H1 (cell line): Measurements from ENCODE around the gene SNX33. TPM values are rescaled to one million over a fixed set of nuclear protein-coding genes. Genes with fewer than 3 reads are reported as not detected.
"Not testable (repeated sequence)": the region's sequence is repeated elsewhere in the genome, so short reads cannot be mapped to it uniquely, and the experiment has no call there.

ENCODE experiments used
- CTCF ChIA-PET: fragments of 300-600 bp; sonication (Branson Sonifier 250); formaldehyde crosslinking; loops from one replicate; lab custom pipeline; 2021; ENCODE audit not compliant: partially characterized antibody; lab: Charles Lee
- POLR2A ChIA-PET: fragments of 300-600 bp; sonication (Branson Sonifier 250); formaldehyde crosslinking; loops from one replicate; lab custom pipeline; 2021; ENCODE audit warnings: inconsistent platforms; ENCODE audit not compliant: partially characterized antibody; lab: Charles Lee
- DNase-seq, 2 experiments: peaks; one replicate each; pipeline versions ENCODE4 v3.0.0 to v3.0.0-alpha.2; 2010 to 2022; ENCODE audit warnings: low spot score in 2 of 2, low read depth in 1 of 2, mixed read lengths in 1 of 2
- FAIRE-seq: peaks from 2 replicates; lab custom pipeline; 2011; peaks lifted over from hg19 to GRCh38; lab: Jason Lieb, UNC
- H2AFZ ChIP-seq: 2 replicates; pipeline ENCODE4 v1.8.1; 2012; ENCODE audit warnings: low read length, inconsistent platforms
- H2AK5ac ChIP-seq: 2 replicates; pipeline ENCODE4 v1.6.1; 2013; ENCODE audit warnings: low read depth, low read length
- H2BK120ac ChIP-seq: replicated peaks from 2 replicates; pipeline ENCODE3; 2013; ENCODE audit warnings: low read depth, low read length, inconsistent platforms
- H2BK12ac ChIP-seq: 2 replicates; pipeline ENCODE4 v1.6.1; 2013; ENCODE audit warnings: low read depth, low read length
- H2BK15ac ChIP-seq: 2 replicates; pipeline ENCODE4 v1.6.1; 2013; ENCODE audit warnings: low read length
- H2BK20ac ChIP-seq: 2 replicates; pipeline ENCODE4 v1.6.1; 2013; ENCODE audit warnings: low read length
- H2BK5ac ChIP-seq: 2 replicates; pipeline ENCODE4 v1.6.1; 2013; ENCODE audit warnings: low read depth, low read length
- H3K14ac ChIP-seq: 2 replicates; pipeline ENCODE4 v1.6.1; 2013; ENCODE audit warnings: inconsistent platforms; ENCODE audit not compliant: insufficient read length
- H3K18ac ChIP-seq: 2 replicates; pipeline ENCODE4 v1.6.1; 2013; ENCODE audit warnings: low read length; ENCODE audit errors: extremely low read depth
- H3K23ac ChIP-seq: 2 replicates; pipeline ENCODE4 v1.6.1; 2013; ENCODE audit warnings: inconsistent platforms; ENCODE audit not compliant: insufficient read length
- H3K23me2 ChIP-seq: 2 replicates; pipeline ENCODE4 v1.6.1; 2013; ENCODE audit warnings: low read depth, low read length
- H3K27ac ChIP-seq: 2 replicates; pipeline ENCODE4 v1.6.1; 2011; ENCODE audit warnings: low read depth, low read length, inconsistent platforms
- H3K27me3 ChIP-seq, 4 experiments: replicated peaks in 1 of 4; 1 replicate in 1 of 4; 2 replicates in 3 of 4; pipeline versions ENCODE4 v1.6.1 to v1.8.1; 2011 to 2013; ENCODE audit warnings: low read length in 3 of 4, mild to moderate bottlenecking in 3 of 4, inconsistent platforms in 2 of 4, mixed read lengths in 2 of 4, moderate library complexity in 1 of 4; ENCODE audit not compliant: control insufficient read depth in 3 of 4, insufficient read depth in 3 of 4; ENCODE audit errors: extremely low read depth in 1 of 4
- H3K36me3 ChIP-seq, 4 experiments: 2 replicates each; pipeline versions ENCODE4 v1.6.1 to v1.8.1; 2011 to 2013; ENCODE audit warnings: mild to moderate bottlenecking in 4 of 4, low read length in 3 of 4, moderate library complexity in 2 of 4, control low read depth in 1 of 4, inconsistent platforms in 1 of 4; ENCODE audit not compliant: insufficient read depth in 4 of 4, control insufficient read depth in 2 of 4
- H3K4ac ChIP-seq: replicated peaks from 2 replicates; pipeline ENCODE3; 2013; ENCODE audit warnings: low read length, low read depth, mixed read lengths, inconsistent platforms; ENCODE audit not compliant: insufficient read length
- H3K4me1 ChIP-seq, 4 experiments: replicated peaks in 1 of 4; 1 replicate in 1 of 4; 2 replicates in 3 of 4; pipeline versions ENCODE4 v1.6.1 to v1.8.1; 2011 to 2013; ENCODE audit warnings: low read length in 3 of 4, inconsistent platforms in 2 of 4, mixed read lengths in 1 of 4; ENCODE audit not compliant: insufficient read depth in 4 of 4, control insufficient read depth in 3 of 4
- H3K4me2 ChIP-seq, 2 experiments: 2 replicates each; pipeline versions ENCODE4 v1.6.1 to v1.8.1; 2011 to 2013; ENCODE audit warnings: low read depth in 2 of 2, low read length in 2 of 2, control low read depth in 1 of 2, inconsistent platforms in 1 of 2, mild to moderate bottlenecking in 1 of 2; ENCODE audit not compliant: insufficient read depth in 1 of 2
- H3K4me3 ChIP-seq, 4 experiments: fragments of 200-600, 300-600 bp in 1 of 4; sonication (generic), shearing (Covaris generic), sonication (Bioruptor Twin) in 1 of 4; 2 replicates each; pipeline versions ENCODE4 v1.5.1 to v1.8.1; 2011 to 2016; ENCODE audit warnings: low read length in 4 of 4, low read depth in 3 of 4, control low read depth in 2 of 4, inconsistent platforms in 2 of 4, mild to moderate bottlenecking in 2 of 4, mixed read lengths in 1 of 4, moderate library complexity in 1 of 4; ENCODE audit not compliant: insufficient read depth in 2 of 4; ENCODE audit errors: extremely low read depth in 1 of 4
- H3K56ac ChIP-seq: replicated peaks from 2 replicates; pipeline ENCODE3; 2013; ENCODE audit warnings: low read depth, mild to moderate bottlenecking, mixed read lengths, low read length, inconsistent platforms; ENCODE audit not compliant: insufficient read length
- H3K79me1 ChIP-seq: 2 replicates; pipeline ENCODE4 v1.6.1; 2013; ENCODE audit warnings: low read depth, low read length, control low read depth
- H3K79me2 ChIP-seq, 2 experiments: 2 replicates each; pipeline versions ENCODE4 v1.6.1 to v1.8.1; 2012 to 2013; ENCODE audit warnings: low read length in 2 of 2, mild to moderate bottlenecking in 2 of 2, inconsistent platforms in 1 of 2; ENCODE audit not compliant: insufficient read depth in 2 of 2, control insufficient read depth in 1 of 2
- H3K9ac ChIP-seq, 4 experiments: replicated peaks in 1 of 4; 1 replicate in 1 of 4; 2 replicates in 3 of 4; pipeline versions ENCODE4 v1.6.1 to v1.8.1; 2011 to 2013; ENCODE audit warnings: low read depth in 3 of 4, low read length in 3 of 4, control low read depth in 2 of 4, mild to moderate bottlenecking in 2 of 4, moderate library complexity in 2 of 4, inconsistent platforms in 1 of 4; ENCODE audit errors: extremely low read depth in 1 of 4
- H3K9me3 ChIP-seq, 2 experiments: 2 replicates each; pipeline versions ENCODE4 v1.6.1 to v1.8.1; 2012 to 2013; ENCODE audit warnings: mild to moderate bottlenecking in 2 of 2, moderate library complexity in 2 of 2, control low read depth in 1 of 2, inconsistent platforms in 1 of 2, low read depth in 1 of 2, low read length in 1 of 2, mixed read lengths in 1 of 2; ENCODE audit not compliant: insufficient read depth in 2 of 2
- H4K20me1 ChIP-seq, 2 experiments: replicated peaks in 1 of 2; 2 replicates each; pipeline versions ENCODE3 to v1.8.1; 2011 to 2013; ENCODE audit warnings: inconsistent platforms in 2 of 2, low read length in 2 of 2, mild to moderate bottlenecking in 1 of 2; ENCODE audit not compliant: insufficient read depth in 2 of 2, control insufficient read depth in 1 of 2
- H4K5ac ChIP-seq: 2 replicates; pipeline ENCODE4 v1.6.1; 2013; ENCODE audit warnings: low read length, low read depth, mixed read lengths, inconsistent platforms; ENCODE audit not compliant: insufficient read length
- H4K8ac ChIP-seq: 2 replicates; pipeline ENCODE4 v1.8.0; 2013; ENCODE audit warnings: mild to moderate bottlenecking, moderate library complexity, low read length, inconsistent platforms; ENCODE audit not compliant: insufficient read depth; ENCODE audit errors: extremely low read depth
- H4K91ac ChIP-seq: replicated peaks from 2 replicates; pipeline ENCODE3; 2013; ENCODE audit warnings: low read length, mixed read lengths, inconsistent platforms; ENCODE audit not compliant: insufficient read length
- WGBS, 2 experiments: shearing (Covaris generic) in 1 of 2; methylation state at CpG; one replicate each; pipeline versions ENCODE4 v1.1.6 to v1.1.7; 2013 to 2015; ENCODE audit warnings: low lambda C conversion rate in 2 of 2, mixed read lengths in 2 of 2, inconsistent platforms in 1 of 2, low coverage in 1 of 2, missing lambda C conversion rate in 1 of 2; ENCODE audit not compliant: insufficient replicate concordance in 2 of 2, insufficient coverage in 1 of 2, insufficient read length in 1 of 2; ENCODE audit errors: extremely low coverage in 1 of 2, missing lambda C conversion rate in 1 of 2; 5-methylcytosine and 5-hydroxymethylcytosine counted together
- polyA plus RNA-seq, 7 experiments: library from polyadenylated mRNA; depleted of rRNA in 3 of 7; stranded (reverse) in 5 of 7; unstranded in 2 of 7; fragments of >200 nt in 5 of 7; fragments of 200-250 nt in 2 of 7; gene quantifications; 1 replicate in 5 of 7; 2 replicates in 1 of 7; 4 replicates in 1 of 7; pipeline versions ENCODE4 v1.2.1 to v1.2.3, GENCODE V29; 2011 to 2013; ENCODE audit warnings: missing spikeins in 2 of 7, mixed read lengths in 2 of 7
- total RNA-seq: library from RNA; stranded (reverse); fragmentation: NEBNext Ultra II Directional; extraction: Animal tissue kit (Norgen Biotek cat#: 25700); gene quantifications from 2 replicates; pipeline ENCODE4 v1.2.1, GENCODE V29; 2021

Gene SNX33
- total and polyA plus RNA-seq, 2 of the 8 experiments (the other 6 are each of a cell fraction or from before 2014, with no cell fraction given) = 14.3 to 22.9 TPM

- H3K79me2 ChIP-seq, H3K23me2 ChIP-seq, H4K8ac ChIP-seq, H3K4ac ChIP-seq, H4K20me1 ChIP-seq, H3K27ac ChIP-seq, H2BK120ac ChIP-seq, H3K79me1 ChIP-seq, POLR2A ChIA-PET, H3K9me3 ChIP-seq, H2AK5ac ChIP-seq, H2BK20ac ChIP-seq, DNase-seq, H3K4me1 ChIP-seq, H3K27me3 ChIP-seq, H3K14ac ChIP-seq, H3K18ac ChIP-seq, H2BK5ac ChIP-seq, H3K4me2 ChIP-seq, H4K5ac ChIP-seq, H3K36me3 ChIP-seq, H3K9ac ChIP-seq, H3K56ac ChIP-seq, H2AFZ ChIP-seq, H4K91ac ChIP-seq, H2BK15ac ChIP-seq, H3K23ac ChIP-seq, H3K4me3 ChIP-seq, FAIRE-seq, H2BK12ac ChIP-seq: not testable (repeated sequence)
- CTCF ChIA-PET = interaction anchor here (1.3 kb wide), 1 partner anchor 33 kb away, joined by 4 read pairs; no protein-coding TSS in a partner anchor
- 60% methylated on average over 1 of the region's 7 CpGs; no CpG with 5 or more reads in 1 of the 2 experiments for WGBS, 2 experiments
Observed at GRCh38 chr15:75699517-75699916, 51.8 kb downstream of the SNX33 start.
